GM18502 (cell line): Measurements from ENCODE around the gene SP140.
A peak's percentile ranks its signal among the peaks of the same experiment; 100 is the strongest.
"Not testable (repeated sequence)": the region's sequence is repeated elsewhere in the genome, so short reads cannot be mapped to it uniquely, and the experiment has no call there.

Source experiments
- ATAC-seq: cut with Tn5 transposase; IDR thresholded peaks from one replicate; pipeline ENCODE4 v1.9.1; 2021; ENCODE audit warnings: mild to moderate bottlenecking; ENCODE audit not compliant: unreplicated experiment, poor library complexity

The SP140 gene

GRCh38 chr2:230222829-230223228, 2.7 kb upstream of the SP140 start:
- ATAC-seq = not testable (repeated sequence)

- ATAC-seq = no peak
These were observed 1.1 kb upstream of the SP140 start for GRCh38 chr2:230224458-230224857.

- ATAC-seq = peak; percentile 73
These were observed 565 bp downstream of the SP140 start for GRCh38 chr2:230226051-230226551.

- no peak for ATAC-seq
These were observed 1.7 kb downstream of the SP140 start for GRCh38 chr2:230227216-230227615.

- ATAC-seq = no peak
These were observed 4.6 kb downstream of the SP140 start for GRCh38 chr2:230230087-230230486.

- ATAC-seq = no peak
These were observed 5.1 kb downstream of the SP140 start for GRCh38 chr2:230230496-230231200.

- ATAC-seq = no peak
These were observed 5.7 kb downstream of the SP140 start for GRCh38 chr2:230231251-230231650.

- peak; percentile 63 for ATAC-seq
These were observed 8.7 kb downstream of the SP140 start for GRCh38 chr2:230234122-230234722.

GRCh38 chr2:230234845-230235244, 9.3 kb downstream of the SP140 start:
- ATAC-seq = peak; percentile 78

GRCh38 chr2:230244211-230244610, 18.7 kb downstream of the SP140 start:
- ATAC-seq = no peak

GRCh38 chr2:230246206-230246605, 20.7 kb downstream of the SP140 start:
- no peak for ATAC-seq

GRCh38 chr2:230250231-230250630, 24.7 kb downstream of the SP140 start:
- no peak for ATAC-seq

- ATAC-seq = no peak
These were observed 28.8 kb downstream of the SP140 start for GRCh38 chr2:230254152-230254881.

- no peak for ATAC-seq
These were observed 31.3 kb downstream of the SP140 start for GRCh38 chr2:230256733-230257332.

- no peak for ATAC-seq
These were observed 32.9 kb downstream of the SP140 start for GRCh38 chr2:230258483-230258882.

GRCh38 chr2:230262246-230262645, 36.7 kb downstream of the SP140 start:
- ATAC-seq = no peak

- not testable (repeated sequence) for ATAC-seq
These were observed 39.4 kb downstream of the SP140 start for GRCh38 chr2:230264945-230265344.

GRCh38 chr2:230266638-230267037, 41.1 kb downstream of the SP140 start:
- no peak for ATAC-seq

- ATAC-seq = peak; percentile 19
These were observed 41.5 kb downstream of the SP140 start for GRCh38 chr2:230267059-230267458.

- peak; percentile 74 for ATAC-seq
These were observed 42.0 kb downstream of the SP140 start for GRCh38 chr2:230267556-230267955.
